H1 (cell line): Measurements from ENCODE around the gene TCEANC. TPM values are rescaled to one million over a fixed set of nuclear protein-coding genes. Genes with fewer than 3 reads are reported as not detected.

ENCODE experiments used
- CTCF ChIA-PET: fragments of 300-600 bp; sonication (Branson Sonifier 250); formaldehyde crosslinking; loops from one replicate; lab custom pipeline; 2021; ENCODE audit not compliant: partially characterized antibody; lab: Charles Lee
- POLR2A ChIA-PET: fragments of 300-600 bp; sonication (Branson Sonifier 250); formaldehyde crosslinking; loops from one replicate; lab custom pipeline; 2021; ENCODE audit warnings: inconsistent platforms; ENCODE audit not compliant: partially characterized antibody; lab: Charles Lee
- DNase-seq, 2 experiments: peaks; one replicate each; pipeline versions ENCODE4 v3.0.0 to v3.0.0-alpha.2; 2010 to 2022; ENCODE audit warnings: low spot score in 2 of 2, low read depth in 1 of 2, mixed read lengths in 1 of 2
- FAIRE-seq: peaks from 2 replicates; lab custom pipeline; 2011; peaks lifted over from hg19 to GRCh38; lab: Jason Lieb, UNC
- H2AFZ ChIP-seq: 2 replicates; pipeline ENCODE4 v1.8.1; 2012; ENCODE audit warnings: low read length, inconsistent platforms
- H2AK5ac ChIP-seq: 2 replicates; pipeline ENCODE4 v1.6.1; 2013; ENCODE audit warnings: low read depth, low read length
- H2BK120ac ChIP-seq: replicated peaks from 2 replicates; pipeline ENCODE3; 2013; ENCODE audit warnings: low read depth, low read length, inconsistent platforms
- H2BK12ac ChIP-seq: 2 replicates; pipeline ENCODE4 v1.6.1; 2013; ENCODE audit warnings: low read depth, low read length
- H2BK15ac ChIP-seq: 2 replicates; pipeline ENCODE4 v1.6.1; 2013; ENCODE audit warnings: low read length
- H2BK20ac ChIP-seq: 2 replicates; pipeline ENCODE4 v1.6.1; 2013; ENCODE audit warnings: low read length
- H2BK5ac ChIP-seq: 2 replicates; pipeline ENCODE4 v1.6.1; 2013; ENCODE audit warnings: low read depth, low read length
- H3K14ac ChIP-seq: 2 replicates; pipeline ENCODE4 v1.6.1; 2013; ENCODE audit warnings: inconsistent platforms; ENCODE audit not compliant: insufficient read length
- H3K18ac ChIP-seq: 2 replicates; pipeline ENCODE4 v1.6.1; 2013; ENCODE audit warnings: low read length; ENCODE audit errors: extremely low read depth
- H3K23ac ChIP-seq: 2 replicates; pipeline ENCODE4 v1.6.1; 2013; ENCODE audit warnings: inconsistent platforms; ENCODE audit not compliant: insufficient read length
- H3K23me2 ChIP-seq: 2 replicates; pipeline ENCODE4 v1.6.1; 2013; ENCODE audit warnings: low read depth, low read length
- H3K27ac ChIP-seq: 2 replicates; pipeline ENCODE4 v1.6.1; 2011; ENCODE audit warnings: low read depth, low read length, inconsistent platforms
- H3K27me3 ChIP-seq, 4 experiments: replicated peaks in 1 of 4; 1 replicate in 1 of 4; 2 replicates in 3 of 4; pipeline versions ENCODE4 v1.6.1 to v1.8.1; 2011 to 2013; ENCODE audit warnings: low read length in 3 of 4, mild to moderate bottlenecking in 3 of 4, inconsistent platforms in 2 of 4, mixed read lengths in 2 of 4, moderate library complexity in 1 of 4; ENCODE audit not compliant: control insufficient read depth in 3 of 4, insufficient read depth in 3 of 4; ENCODE audit errors: extremely low read depth in 1 of 4
- H3K36me3 ChIP-seq, 4 experiments: 2 replicates each; pipeline versions ENCODE4 v1.6.1 to v1.8.1; 2011 to 2013; ENCODE audit warnings: mild to moderate bottlenecking in 4 of 4, low read length in 3 of 4, moderate library complexity in 2 of 4, control low read depth in 1 of 4, inconsistent platforms in 1 of 4; ENCODE audit not compliant: insufficient read depth in 4 of 4, control insufficient read depth in 2 of 4
- H3K4ac ChIP-seq: replicated peaks from 2 replicates; pipeline ENCODE3; 2013; ENCODE audit warnings: low read length, low read depth, mixed read lengths, inconsistent platforms; ENCODE audit not compliant: insufficient read length
- H3K4me1 ChIP-seq, 4 experiments: replicated peaks in 1 of 4; 1 replicate in 1 of 4; 2 replicates in 3 of 4; pipeline versions ENCODE4 v1.6.1 to v1.8.1; 2011 to 2013; ENCODE audit warnings: low read length in 3 of 4, inconsistent platforms in 2 of 4, mixed read lengths in 1 of 4; ENCODE audit not compliant: insufficient read depth in 4 of 4, control insufficient read depth in 3 of 4
- H3K4me2 ChIP-seq, 2 experiments: 2 replicates each; pipeline versions ENCODE4 v1.6.1 to v1.8.1; 2011 to 2013; ENCODE audit warnings: low read depth in 2 of 2, low read length in 2 of 2, control low read depth in 1 of 2, inconsistent platforms in 1 of 2, mild to moderate bottlenecking in 1 of 2; ENCODE audit not compliant: insufficient read depth in 1 of 2
- H3K4me3 ChIP-seq, 4 experiments: fragments of 200-600, 300-600 bp in 1 of 4; sonication (generic), shearing (Covaris generic), sonication (Bioruptor Twin) in 1 of 4; 2 replicates each; pipeline versions ENCODE4 v1.5.1 to v1.8.1; 2011 to 2016; ENCODE audit warnings: low read length in 4 of 4, low read depth in 3 of 4, control low read depth in 2 of 4, inconsistent platforms in 2 of 4, mild to moderate bottlenecking in 2 of 4, mixed read lengths in 1 of 4, moderate library complexity in 1 of 4; ENCODE audit not compliant: insufficient read depth in 2 of 4; ENCODE audit errors: extremely low read depth in 1 of 4
- H3K56ac ChIP-seq: replicated peaks from 2 replicates; pipeline ENCODE3; 2013; ENCODE audit warnings: low read depth, mild to moderate bottlenecking, mixed read lengths, low read length, inconsistent platforms; ENCODE audit not compliant: insufficient read length
- H3K79me1 ChIP-seq: 2 replicates; pipeline ENCODE4 v1.6.1; 2013; ENCODE audit warnings: low read depth, low read length, control low read depth
- H3K79me2 ChIP-seq, 2 experiments: 2 replicates each; pipeline versions ENCODE4 v1.6.1 to v1.8.1; 2012 to 2013; ENCODE audit warnings: low read length in 2 of 2, mild to moderate bottlenecking in 2 of 2, inconsistent platforms in 1 of 2; ENCODE audit not compliant: insufficient read depth in 2 of 2, control insufficient read depth in 1 of 2
- H3K9ac ChIP-seq, 4 experiments: replicated peaks in 1 of 4; 1 replicate in 1 of 4; 2 replicates in 3 of 4; pipeline versions ENCODE4 v1.6.1 to v1.8.1; 2011 to 2013; ENCODE audit warnings: low read depth in 3 of 4, low read length in 3 of 4, control low read depth in 2 of 4, mild to moderate bottlenecking in 2 of 4, moderate library complexity in 2 of 4, inconsistent platforms in 1 of 4; ENCODE audit errors: extremely low read depth in 1 of 4
- H3K9me3 ChIP-seq, 2 experiments: 2 replicates each; pipeline versions ENCODE4 v1.6.1 to v1.8.1; 2012 to 2013; ENCODE audit warnings: mild to moderate bottlenecking in 2 of 2, moderate library complexity in 2 of 2, control low read depth in 1 of 2, inconsistent platforms in 1 of 2, low read depth in 1 of 2, low read length in 1 of 2, mixed read lengths in 1 of 2; ENCODE audit not compliant: insufficient read depth in 2 of 2
- H4K20me1 ChIP-seq, 2 experiments: replicated peaks in 1 of 2; 2 replicates each; pipeline versions ENCODE3 to v1.8.1; 2011 to 2013; ENCODE audit warnings: inconsistent platforms in 2 of 2, low read length in 2 of 2, mild to moderate bottlenecking in 1 of 2; ENCODE audit not compliant: insufficient read depth in 2 of 2, control insufficient read depth in 1 of 2
- H4K5ac ChIP-seq: 2 replicates; pipeline ENCODE4 v1.6.1; 2013; ENCODE audit warnings: low read length, low read depth, mixed read lengths, inconsistent platforms; ENCODE audit not compliant: insufficient read length
- H4K8ac ChIP-seq: 2 replicates; pipeline ENCODE4 v1.8.0; 2013; ENCODE audit warnings: mild to moderate bottlenecking, moderate library complexity, low read length, inconsistent platforms; ENCODE audit not compliant: insufficient read depth; ENCODE audit errors: extremely low read depth
- H4K91ac ChIP-seq: replicated peaks from 2 replicates; pipeline ENCODE3; 2013; ENCODE audit warnings: low read length, mixed read lengths, inconsistent platforms; ENCODE audit not compliant: insufficient read length
- BCL11A ChIP-seq, 2 experiments: IDR thresholded peaks; one replicate each; pipeline ENCODE4 v1.6.1; 2011; ENCODE audit warnings: low read depth in 2 of 2, low read length in 2 of 2, mild to moderate bottlenecking in 2 of 2
- CBX5 ChIP-seq: fragments of 300-800, 300-1000 bp; sonication (generic); IDR thresholded peaks from 2 replicates; pipeline ENCODE4 v1.7.1; 2016; ENCODE audit warnings: antibody characterized with exemption, low read length, low read depth
- CEBPB ChIP-seq: IDR thresholded peaks from 2 replicates; pipeline ENCODE4 v1.6.1; 2012; ENCODE audit warnings: low read depth, low read length
- EP300 ChIP-seq, 2 experiments: IDR thresholded peaks; 1 replicate in 1 of 2; 2 replicates in 1 of 2; pipeline ENCODE4 v1.6.1; 2011 to 2012; ENCODE audit warnings: low read depth in 2 of 2, low read length in 2 of 2, mild to moderate bottlenecking in 2 of 2, borderline replicate concordance in 1 of 2, inconsistent platforms in 1 of 2, moderate library complexity in 1 of 2
- HDAC2 ChIP-seq, 2 experiments: fragments of 300-600 bp in 1 of 2; sonication (generic) in 1 of 2; IDR thresholded peaks; 2 replicates each; pipeline ENCODE4 v1.6.1; 2011 to 2012; ENCODE audit warnings: low read depth in 2 of 2, low read length in 2 of 2, mild to moderate bottlenecking in 2 of 2, moderate library complexity in 2 of 2, borderline replicate concordance in 1 of 2, inconsistent platforms in 1 of 2
- JUND ChIP-seq: IDR thresholded peaks from 2 replicates; pipeline ENCODE4 v1.6.1; 2011; ENCODE audit warnings: mild to moderate bottlenecking, improper control_type of control experiment, low read length
- POLR2AphosphoS5 ChIP-seq: IDR thresholded peaks from 2 replicates; pipeline ENCODE4 v1.6.1; 2011; ENCODE audit warnings: low read depth, low read length
- TAF1 ChIP-seq: IDR thresholded peaks from 2 replicates; pipeline ENCODE4 v1.6.1; 2011; ENCODE audit warnings: mild to moderate bottlenecking, low read depth, low read length
- ZNF274 ChIP-seq: IDR thresholded peaks from 2 replicates; pipeline ENCODE4 v1.7.0; 2012; ENCODE audit warnings: low read length, borderline replicate concordance; ENCODE audit errors: extremely low read depth
- polyA plus RNA-seq, 7 experiments: library from polyadenylated mRNA; depleted of rRNA in 3 of 7; stranded (reverse) in 5 of 7; unstranded in 2 of 7; fragments of >200 nt in 5 of 7; fragments of 200-250 nt in 2 of 7; gene quantifications; 1 replicate in 5 of 7; 2 replicates in 1 of 7; 4 replicates in 1 of 7; pipeline versions ENCODE4 v1.2.1 to v1.2.3, GENCODE V29; 2011 to 2013; ENCODE audit warnings: missing spikeins in 2 of 7, mixed read lengths in 2 of 7
- total RNA-seq: library from RNA; stranded (reverse); fragmentation: NEBNext Ultra II Directional; extraction: Animal tissue kit (Norgen Biotek cat#: 25700); gene quantifications from 2 replicates; pipeline ENCODE4 v1.2.1, GENCODE V29; 2021

TCEANC gene
- total and polyA plus RNA-seq, 2 of the 8 experiments (the other 6 are each of a cell fraction or from before 2014, with no cell fraction given), result 0.88 to 2.0 TPM

- no peak for TF ChIP-seq BCL11A (IDR thresholded peaks at IDR 0.05; ENCODE audit: low read depth in 2 of 2, low read length in 2 of 2)
Measured at GRCh38 chrX:13666836-13667235, 13.9 kb downstream of the TCEANC start (continued).

GRCh38 chrX:13667919-13668318 is 15.0 kb downstream of the TCEANC start:
- H3K23ac ChIP-seq, result no peak overlapping the region
- no peak overlapping the region for H4K91ac ChIP-seq
- H4K8ac ChIP-seq, result no peak overlapping the region
- peaks cover 0 to 3% (median 0%) of the 10 kb centered on the region in 4 experiments; a peak in 4 of 8 replicates for H3K36me3 ChIP-seq
- no peak overlapping the region for H3K4ac ChIP-seq
- H3K27ac ChIP-seq, result no peak overlapping the region
- H3K23me2 ChIP-seq, result no peaks in the 10 kb centered on the region
- no peak overlapping the region for H3K14ac ChIP-seq
- H4K5ac ChIP-seq, result no peak overlapping the region
- DNase-seq, result no peak
- H2AK5ac ChIP-seq, result no peak overlapping the region
- H3K9me3 ChIP-seq, result no peaks in the 10 kb centered on the region
- no peak overlapping the region for H3K4me2 ChIP-seq
- H3K79me2 ChIP-seq, result no peaks in the 10 kb centered on the region
- H3K79me1 ChIP-seq, result no peaks in the 10 kb centered on the region
- H4K20me1 ChIP-seq, result no peaks in the 10 kb centered on the region
- H2BK12ac ChIP-seq, result no peak overlapping the region
- H2AFZ ChIP-seq, result no peak overlapping the region
- no peak overlapping the region for H3K9ac ChIP-seq
- no peak overlapping the region for H3K56ac ChIP-seq
- H2BK15ac ChIP-seq, result no peak overlapping the region
- TF ChIP-seq CEBPB, result no peak
- TF ChIP-seq ZNF274, result no peak
- no peak for TF ChIP-seq CBX5
- no peak for TF ChIP-seq EP300 (IDR thresholded peaks at IDR 0.05; ENCODE audit: borderline replicate concordance in 1 of 2, low read depth in 2 of 2, low read length in 2 of 2)
- TF ChIP-seq TAF1, result no peak
- no peak for TF ChIP-seq HDAC2 (IDR thresholded peaks at IDR 0.05; ENCODE audit: borderline replicate concordance in 1 of 2, low read depth in 2 of 2, low read length in 2 of 2)
- no peak for TF ChIP-seq POLR2AphosphoS5
- no peak for TF ChIP-seq JUND
- no peak overlapping the region for H3K4me3 ChIP-seq
- H2BK20ac ChIP-seq, result no peak overlapping the region
- no peak overlapping the region for H2BK120ac ChIP-seq
- H2BK5ac ChIP-seq, result no peak overlapping the region
- ChIA-PET POLR2A (no interaction called here), CTCF (interaction anchor here (0.6 kb wide), 1 partner anchor 18 kb away, joined by 3 read pairs; no protein-coding TSS in a partner anchor)
- no peaks in the 10 kb centered on the region for H3K27me3 ChIP-seq
- no peaks in the 10 kb centered on the region for H3K4me1 ChIP-seq
- no peak overlapping the region for H3K18ac ChIP-seq
- FAIRE-seq, result no peak
